ENCODE measurements around the gene CCDC171.

DNA sequence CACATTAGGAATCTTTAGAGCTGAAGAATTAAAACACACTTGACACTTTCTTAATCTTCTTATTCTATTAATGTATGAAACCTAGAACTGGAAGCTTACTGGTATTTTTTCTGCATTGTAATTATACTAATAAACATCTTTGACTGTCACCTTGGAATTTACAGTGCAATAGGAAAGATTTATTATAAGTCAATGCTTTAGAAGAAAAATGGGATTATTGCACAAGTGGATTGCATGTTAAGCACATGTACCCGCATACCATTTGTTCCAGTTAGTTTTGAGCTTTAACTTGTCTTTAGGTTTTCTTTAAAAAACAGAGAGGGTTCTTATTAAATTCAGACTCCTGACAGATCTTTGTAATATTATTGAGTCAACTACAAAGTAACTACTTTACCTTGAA lies 278.5 kb downstream of the CCDC171 start:
- TF ChIP-seq SMC3 (IDR thresholded peaks at IDR 0.05; ENCODE audit: borderline replicate concordance, low read length) (no peak), RFX5 (IDR thresholded peaks at IDR 0.05; ENCODE audit: low read depth, low read length) (no peak), EZH2 (IDR thresholded peaks at IDR 0.05; ENCODE audit: borderline replicate concordance, control insufficient read depth, low read depth, low read length) (no peak), POLR2A (IDR thresholded peaks at IDR 0.05; ENCODE audit: low read depth, low read length) (no peak), ZSCAN29 (IDR thresholded peaks at IDR 0.05) (no peak), ZZZ3 (IDR thresholded peaks at IDR 0.05; ENCODE audit: control insufficient read depth, insufficient read length, low read depth) (no peak), TCF7 (IDR thresholded peaks at IDR 0.05; ENCODE audit: borderline replicate concordance) (no peak), TAF1 (IDR thresholded peaks at IDR 0.05; ENCODE audit: borderline replicate concordance, low read depth, low read length) (no peak)
- TF ChIP-seq, protein P1, sequence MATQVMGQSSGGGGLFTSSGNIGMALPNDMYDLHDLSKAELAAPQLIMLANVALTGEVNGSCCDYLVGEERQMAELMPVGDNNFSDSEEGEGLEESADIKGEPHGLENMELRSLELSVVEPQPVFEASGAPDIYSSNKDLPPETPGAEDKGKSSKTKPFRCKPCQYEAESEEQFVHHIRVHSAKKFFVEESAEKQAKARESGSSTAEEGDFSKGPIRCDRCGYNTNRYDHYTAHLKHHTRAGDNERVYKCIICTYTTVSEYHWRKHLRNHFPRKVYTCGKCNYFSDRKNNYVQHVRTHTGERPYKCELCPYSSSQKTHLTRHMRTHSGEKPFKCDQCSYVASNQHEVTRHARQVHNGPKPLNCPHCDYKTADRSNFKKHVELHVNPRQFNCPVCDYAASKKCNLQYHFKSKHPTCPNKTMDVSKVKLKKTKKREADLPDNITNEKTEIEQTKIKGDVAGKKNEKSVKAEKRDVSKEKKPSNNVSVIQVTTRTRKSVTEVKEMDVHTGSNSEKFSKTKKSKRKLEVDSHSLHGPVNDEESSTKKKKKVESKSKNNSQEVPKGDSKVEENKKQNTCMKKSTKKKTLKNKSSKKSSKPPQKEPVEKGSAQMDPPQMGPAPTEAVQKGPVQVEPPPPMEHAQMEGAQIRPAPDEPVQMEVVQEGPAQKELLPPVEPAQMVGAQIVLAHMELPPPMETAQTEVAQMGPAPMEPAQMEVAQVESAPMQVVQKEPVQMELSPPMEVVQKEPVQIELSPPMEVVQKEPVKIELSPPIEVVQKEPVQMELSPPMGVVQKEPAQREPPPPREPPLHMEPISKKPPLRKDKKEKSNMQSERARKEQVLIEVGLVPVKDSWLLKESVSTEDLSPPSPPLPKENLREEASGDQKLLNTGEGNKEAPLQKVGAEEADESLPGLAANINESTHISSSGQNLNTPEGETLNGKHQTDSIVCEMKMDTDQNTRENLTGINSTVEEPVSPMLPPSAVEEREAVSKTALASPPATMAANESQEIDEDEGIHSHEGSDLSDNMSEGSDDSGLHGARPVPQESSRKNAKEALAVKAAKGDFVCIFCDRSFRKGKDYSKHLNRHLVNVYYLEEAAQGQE (IDR thresholded peaks at IDR 0.05; ENCODE audit: low read depth, low read length) = no peak
- TF ChIP-seq, protein P2, sequence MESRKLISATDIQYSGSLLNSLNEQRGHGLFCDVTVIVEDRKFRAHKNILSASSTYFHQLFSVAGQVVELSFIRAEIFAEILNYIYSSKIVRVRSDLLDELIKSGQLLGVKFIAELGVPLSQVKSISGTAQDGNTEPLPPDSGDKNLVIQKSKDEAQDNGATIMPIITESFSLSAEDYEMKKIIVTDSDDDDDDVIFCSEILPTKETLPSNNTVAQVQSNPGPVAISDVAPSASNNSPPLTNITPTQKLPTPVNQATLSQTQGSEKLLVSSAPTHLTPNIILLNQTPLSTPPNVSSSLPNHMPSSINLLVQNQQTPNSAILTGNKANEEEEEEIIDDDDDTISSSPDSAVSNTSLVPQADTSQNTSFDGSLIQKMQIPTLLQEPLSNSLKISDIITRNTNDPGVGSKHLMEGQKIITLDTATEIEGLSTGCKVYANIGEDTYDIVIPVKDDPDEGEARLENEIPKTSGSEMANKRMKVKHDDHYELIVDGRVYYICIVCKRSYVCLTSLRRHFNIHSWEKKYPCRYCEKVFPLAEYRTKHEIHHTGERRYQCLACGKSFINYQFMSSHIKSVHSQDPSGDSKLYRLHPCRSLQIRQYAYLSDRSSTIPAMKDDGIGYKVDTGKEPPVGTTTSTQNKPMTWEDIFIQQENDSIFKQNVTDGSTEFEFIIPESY (IDR thresholded peaks at IDR 0.05) = no peak
- TF ChIP-seq, protein P3, sequence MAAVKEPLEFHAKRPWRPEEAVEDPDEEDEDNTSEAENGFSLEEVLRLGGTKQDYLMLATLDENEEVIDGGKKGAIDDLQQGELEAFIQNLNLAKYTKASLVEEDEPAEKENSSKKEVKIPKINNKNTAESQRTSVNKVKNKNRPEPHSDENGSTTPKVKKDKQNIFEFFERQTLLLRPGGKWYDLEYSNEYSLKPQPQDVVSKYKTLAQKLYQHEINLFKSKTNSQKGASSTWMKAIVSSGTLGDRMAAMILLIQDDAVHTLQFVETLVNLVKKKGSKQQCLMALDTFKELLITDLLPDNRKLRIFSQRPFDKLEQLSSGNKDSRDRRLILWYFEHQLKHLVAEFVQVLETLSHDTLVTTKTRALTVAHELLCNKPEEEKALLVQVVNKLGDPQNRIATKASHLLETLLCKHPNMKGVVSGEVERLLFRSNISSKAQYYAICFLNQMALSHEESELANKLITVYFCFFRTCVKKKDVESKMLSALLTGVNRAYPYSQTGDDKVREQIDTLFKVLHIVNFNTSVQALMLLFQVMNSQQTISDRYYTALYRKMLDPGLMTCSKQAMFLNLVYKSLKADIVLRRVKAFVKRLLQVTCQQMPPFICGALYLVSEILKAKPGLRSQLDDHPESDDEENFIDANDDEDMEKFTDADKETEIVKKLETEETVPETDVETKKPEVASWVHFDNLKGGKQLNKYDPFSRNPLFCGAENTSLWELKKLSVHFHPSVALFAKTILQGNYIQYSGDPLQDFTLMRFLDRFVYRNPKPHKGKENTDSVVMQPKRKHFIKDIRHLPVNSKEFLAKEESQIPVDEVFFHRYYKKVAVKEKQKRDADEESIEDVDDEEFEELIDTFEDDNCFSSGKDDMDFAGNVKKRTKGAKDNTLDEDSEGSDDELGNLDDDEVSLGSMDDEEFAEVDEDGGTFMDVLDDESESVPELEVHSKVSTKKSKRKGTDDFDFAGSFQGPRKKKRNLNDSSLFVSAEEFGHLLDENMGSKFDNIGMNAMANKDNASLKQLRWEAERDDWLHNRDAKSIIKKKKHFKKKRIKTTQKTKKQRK (IDR thresholded peaks at IDR 0.05; ENCODE audit: low read depth, low read length) = no peak
- TF ChIP-seq, protein P4, sequence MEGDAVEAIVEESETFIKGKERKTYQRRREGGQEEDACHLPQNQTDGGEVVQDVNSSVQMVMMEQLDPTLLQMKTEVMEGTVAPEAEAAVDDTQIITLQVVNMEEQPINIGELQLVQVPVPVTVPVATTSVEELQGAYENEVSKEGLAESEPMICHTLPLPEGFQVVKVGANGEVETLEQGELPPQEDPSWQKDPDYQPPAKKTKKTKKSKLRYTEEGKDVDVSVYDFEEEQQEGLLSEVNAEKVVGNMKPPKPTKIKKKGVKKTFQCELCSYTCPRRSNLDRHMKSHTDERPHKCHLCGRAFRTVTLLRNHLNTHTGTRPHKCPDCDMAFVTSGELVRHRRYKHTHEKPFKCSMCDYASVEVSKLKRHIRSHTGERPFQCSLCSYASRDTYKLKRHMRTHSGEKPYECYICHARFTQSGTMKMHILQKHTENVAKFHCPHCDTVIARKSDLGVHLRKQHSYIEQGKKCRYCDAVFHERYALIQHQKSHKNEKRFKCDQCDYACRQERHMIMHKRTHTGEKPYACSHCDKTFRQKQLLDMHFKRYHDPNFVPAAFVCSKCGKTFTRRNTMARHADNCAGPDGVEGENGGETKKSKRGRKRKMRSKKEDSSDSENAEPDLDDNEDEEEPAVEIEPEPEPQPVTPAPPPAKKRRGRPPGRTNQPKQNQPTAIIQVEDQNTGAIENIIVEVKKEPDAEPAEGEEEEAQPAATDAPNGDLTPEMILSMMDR (IDR thresholded peaks at IDR 0.05 in 2 of 3, conservative IDR thresholded peaks at IDR 0.05 in 1 of 3; ENCODE audit: control insufficient read depth in 2 of 3, extremely low read depth in 1 of 3, insufficient read depth in 1 of 3, low read depth in 3 of 3, low read length in 3 of 3) = no peak
- TF ChIP-seq, protein P5, sequence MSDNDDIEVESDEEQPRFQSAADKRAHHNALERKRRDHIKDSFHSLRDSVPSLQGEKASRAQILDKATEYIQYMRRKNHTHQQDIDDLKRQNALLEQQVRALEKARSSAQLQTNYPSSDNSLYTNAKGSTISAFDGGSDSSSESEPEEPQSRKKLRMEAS (IDR thresholded peaks at IDR 0.05; ENCODE audit: low read depth, low read length) = no peak

Measured in GM12878 (cell line).